GM11168 (cell line): ENCODE measurements around the gene FGFR4.

Experiments
- in situ Hi-C: fragments of 300-500 bp; cut with MboI; formaldehyde crosslinking; loops from one replicate; pipeline ENCODE4 v1.12.0; 2022; ENCODE audit warnings: low sequenced_read_pairs; ENCODE audit not compliant: unreplicated experiment

FGFR4 gene

GRCh38 chr5:177083357-177083756, 3.4 kb upstream of the FGFR4 start:
- in situ Hi-C loops, result no loop called here

- in situ Hi-C loops, result no loop called here
These were observed 2.5 kb upstream of the FGFR4 start for GRCh38 chr5:177084175-177084574.

DNA sequence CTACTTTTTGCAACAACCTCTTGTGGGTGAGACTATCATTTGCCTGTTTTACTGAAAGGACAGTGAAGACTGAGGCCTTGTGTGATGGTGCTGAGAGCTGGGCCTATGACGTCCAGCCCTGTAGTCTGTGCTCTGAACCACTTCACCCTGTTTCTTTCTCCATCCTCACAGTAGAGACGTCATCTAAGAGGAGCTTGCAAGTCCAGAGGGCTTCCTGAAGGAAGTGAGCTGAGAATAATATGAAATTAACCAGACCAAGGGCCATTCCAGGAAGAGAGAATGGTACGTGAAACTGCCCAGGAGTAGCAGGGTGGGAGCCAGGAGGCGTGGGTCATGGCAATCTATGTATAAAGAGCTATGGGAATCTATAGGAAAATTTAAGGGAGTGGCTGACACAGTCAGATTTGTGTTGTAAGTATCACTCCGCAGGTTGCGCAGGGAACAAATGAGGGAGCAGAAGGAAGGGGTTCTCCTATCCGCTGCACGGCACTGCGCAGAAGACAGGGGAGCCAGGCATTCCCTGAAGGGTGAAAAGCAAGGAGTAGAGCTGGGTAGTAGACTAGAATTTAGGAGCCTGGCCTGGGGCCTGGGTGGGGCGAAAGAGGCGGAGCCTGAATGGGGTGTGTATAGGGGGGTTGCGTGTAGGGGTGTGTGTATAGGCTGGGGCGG, 596 bp upstream of the FGFR4 start:
- in situ Hi-C loops, result no loop called here

- in situ Hi-C loops, result no loop called here
These were observed 787 bp downstream of the FGFR4 start for GRCh38 chr5:177087398-177088005.

DNA sequence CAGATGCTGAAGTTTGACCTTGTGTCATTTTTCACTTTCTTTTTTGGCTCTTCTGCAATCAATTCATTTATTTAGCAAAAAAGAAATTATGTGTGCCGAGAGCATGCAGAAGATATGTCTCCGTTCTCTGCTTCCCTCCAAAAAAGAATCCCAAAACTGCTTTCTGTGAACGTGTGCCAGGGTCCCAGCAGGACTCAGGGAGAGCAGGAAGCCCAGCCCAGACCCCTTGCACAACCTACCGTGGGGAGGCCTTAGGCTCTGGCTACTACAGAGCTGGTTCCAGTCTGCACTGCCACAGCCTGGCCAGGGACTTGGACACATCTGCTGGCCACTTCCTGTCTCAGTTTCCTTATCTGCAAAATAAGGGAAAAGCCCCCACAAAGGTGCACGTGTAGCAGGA, 2.4 kb downstream of the FGFR4 start:
- in situ Hi-C loops, result no loop called here

GRCh38 chr5:177089825-177090641, 3.3 kb downstream of the FGFR4 start:
- in situ Hi-C loops, result no loop called here

DNA sequence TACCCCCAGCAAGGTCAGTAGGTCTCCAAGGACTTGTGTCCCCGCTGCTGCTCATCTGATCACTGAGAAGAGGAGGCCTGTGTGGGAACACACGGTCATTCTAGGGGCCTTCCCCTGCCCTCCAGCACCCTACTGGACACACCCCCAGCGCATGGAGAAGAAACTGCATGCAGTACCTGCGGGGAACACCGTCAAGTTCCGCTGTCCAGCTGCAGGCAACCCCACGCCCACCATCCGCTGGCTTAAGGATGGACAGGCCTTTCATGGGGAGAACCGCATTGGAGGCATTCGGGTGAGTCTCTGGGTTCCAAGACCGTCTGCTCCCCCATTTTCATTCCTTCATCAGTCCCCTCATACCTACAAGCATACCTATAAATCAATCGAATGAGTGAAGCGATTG, 4.1 kb downstream of the FGFR4 start:
- in situ Hi-C loops, result no loop called here

DNA sequence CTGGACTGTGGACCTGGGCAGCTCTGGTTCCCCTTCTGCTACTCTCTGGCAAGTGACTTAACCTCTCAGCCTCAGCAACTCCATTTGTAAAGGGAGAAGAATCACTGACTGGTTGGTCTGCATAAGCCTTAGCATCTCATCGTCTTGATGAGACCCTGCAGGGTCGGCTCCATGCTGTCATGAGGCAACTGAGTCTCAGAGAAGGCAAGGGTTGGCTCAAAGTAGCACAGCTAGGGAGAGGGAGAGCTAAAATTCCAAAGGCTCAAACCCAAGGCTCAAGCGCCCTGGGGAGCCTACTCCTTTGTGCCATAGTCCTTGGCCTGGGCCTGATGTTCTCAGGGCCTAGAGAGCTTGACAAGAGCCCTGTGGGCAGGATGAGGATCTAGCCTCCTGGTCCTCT, 4.5 kb downstream of the FGFR4 start:
- in situ Hi-C loops, result no loop called here

DNA sequence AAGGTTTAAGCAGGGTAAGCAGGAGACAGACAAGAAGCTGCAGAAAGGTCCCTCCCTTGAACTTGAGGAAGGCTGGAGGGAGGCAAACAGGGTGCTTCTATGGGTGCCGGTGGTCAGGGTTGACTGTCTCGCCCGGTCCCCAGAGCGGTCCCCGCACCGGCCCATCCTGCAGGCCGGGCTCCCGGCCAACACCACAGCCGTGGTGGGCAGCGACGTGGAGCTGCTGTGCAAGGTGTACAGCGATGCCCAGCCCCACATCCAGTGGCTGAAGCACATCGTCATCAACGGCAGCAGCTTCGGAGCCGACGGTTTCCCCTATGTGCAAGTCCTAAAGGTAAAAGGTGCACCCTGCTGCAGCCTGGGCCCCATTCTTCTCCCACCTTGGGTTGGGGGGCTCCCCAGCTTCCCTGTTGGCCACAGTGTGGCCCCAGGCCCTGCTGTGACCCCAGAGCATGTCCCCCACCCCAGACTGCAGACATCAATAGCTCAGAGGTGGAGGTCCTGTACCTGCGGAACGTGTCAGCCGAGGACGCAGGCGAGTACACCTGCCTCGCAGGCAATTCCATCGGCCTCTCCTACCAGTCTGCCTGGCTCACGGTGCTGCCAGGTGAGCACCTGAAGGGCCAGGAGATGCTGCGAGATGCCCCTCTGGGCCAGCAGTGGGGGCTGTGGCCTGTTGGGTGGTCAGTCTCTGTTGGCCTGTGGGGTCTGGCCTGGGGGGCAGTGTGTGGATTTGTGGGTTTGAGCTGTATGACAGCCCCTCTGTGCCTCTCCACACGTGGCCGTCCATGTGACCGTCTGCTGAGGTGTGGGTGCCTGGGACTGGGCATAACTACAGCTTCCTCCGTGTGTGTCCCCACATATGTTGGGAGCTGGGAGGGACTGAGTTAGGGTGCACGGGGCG, 5.7 kb downstream of the FGFR4 start:
- in situ Hi-C loops, result no loop called here

DNA sequence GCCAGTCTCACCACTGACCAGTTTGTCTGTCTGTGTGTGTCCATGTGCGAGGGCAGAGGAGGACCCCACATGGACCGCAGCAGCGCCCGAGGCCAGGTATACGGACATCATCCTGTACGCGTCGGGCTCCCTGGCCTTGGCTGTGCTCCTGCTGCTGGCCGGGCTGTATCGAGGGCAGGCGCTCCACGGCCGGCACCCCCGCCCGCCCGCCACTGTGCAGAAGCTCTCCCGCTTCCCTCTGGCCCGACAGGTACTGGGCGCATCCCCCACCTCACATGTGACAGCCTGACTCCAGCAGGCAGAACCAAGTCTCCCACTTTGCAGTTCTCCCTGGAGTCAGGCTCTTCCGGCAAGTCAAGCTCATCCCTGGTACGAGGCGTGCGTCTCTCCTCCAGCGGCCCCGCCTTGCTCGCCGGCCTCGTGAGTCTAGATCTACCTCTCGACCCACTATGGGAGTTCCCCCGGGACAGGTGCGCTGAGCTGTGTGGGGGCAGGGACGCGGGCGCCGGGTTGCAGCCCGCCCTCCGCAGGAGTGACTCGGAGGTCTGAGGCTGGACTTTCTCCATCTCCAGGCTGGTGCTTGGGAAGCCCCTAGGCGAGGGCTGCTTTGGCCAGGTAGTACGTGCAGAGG, 6.5 kb downstream of the FGFR4 start:
- in situ Hi-C loops, result no loop called here

GRCh38 chr5:177093803-177094202, 7.1 kb downstream of the FGFR4 start:
- in situ Hi-C loops, result no loop called here

DNA sequence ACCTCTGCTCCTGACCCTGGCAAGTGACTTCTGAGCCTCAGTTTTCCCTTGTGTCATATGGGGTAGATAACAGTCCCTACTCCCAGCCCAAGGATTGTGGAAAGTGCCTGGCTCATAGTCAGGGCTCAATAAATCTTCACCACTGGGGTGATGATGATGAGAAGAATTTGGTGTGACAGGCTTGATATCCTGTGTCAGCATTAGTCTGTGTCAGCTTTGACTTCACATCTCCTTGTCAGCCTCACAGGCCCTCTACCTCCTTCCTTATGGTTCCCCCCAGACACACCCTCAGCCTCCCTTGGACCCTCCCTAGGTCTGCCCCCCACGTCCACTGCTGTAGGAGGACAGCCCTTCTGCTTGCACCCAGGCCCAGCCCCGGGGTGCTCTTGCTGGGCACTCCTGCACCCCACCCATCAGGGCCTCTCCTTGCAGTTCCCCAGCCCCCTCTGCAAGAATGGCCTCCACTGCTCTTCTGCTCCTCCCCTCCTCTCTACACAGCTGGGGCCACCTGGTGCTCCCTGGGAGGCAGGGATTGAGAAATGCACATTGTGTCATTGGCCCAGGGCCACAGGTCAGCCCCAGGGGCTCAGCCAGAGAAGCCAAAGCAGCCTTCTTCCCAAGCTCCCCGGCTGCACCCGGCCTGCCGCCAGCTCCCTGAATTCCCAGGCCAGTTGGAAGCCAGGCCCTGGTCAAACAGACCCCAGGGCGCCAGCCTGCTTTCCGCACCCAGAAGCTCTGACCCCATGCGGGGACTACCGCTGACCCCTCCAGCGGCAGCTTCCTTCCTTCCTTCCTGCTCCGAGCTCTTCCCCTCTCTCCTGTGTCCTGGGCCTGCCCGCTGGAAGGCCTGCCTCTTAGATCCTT, 7.7 kb downstream of the FGFR4 start:
- in situ Hi-C loops, result no loop called here

- in situ Hi-C loops, result no loop called here
These were observed 8.5 kb downstream of the FGFR4 start for GRCh38 chr5:177095088-177095669.

DNA sequence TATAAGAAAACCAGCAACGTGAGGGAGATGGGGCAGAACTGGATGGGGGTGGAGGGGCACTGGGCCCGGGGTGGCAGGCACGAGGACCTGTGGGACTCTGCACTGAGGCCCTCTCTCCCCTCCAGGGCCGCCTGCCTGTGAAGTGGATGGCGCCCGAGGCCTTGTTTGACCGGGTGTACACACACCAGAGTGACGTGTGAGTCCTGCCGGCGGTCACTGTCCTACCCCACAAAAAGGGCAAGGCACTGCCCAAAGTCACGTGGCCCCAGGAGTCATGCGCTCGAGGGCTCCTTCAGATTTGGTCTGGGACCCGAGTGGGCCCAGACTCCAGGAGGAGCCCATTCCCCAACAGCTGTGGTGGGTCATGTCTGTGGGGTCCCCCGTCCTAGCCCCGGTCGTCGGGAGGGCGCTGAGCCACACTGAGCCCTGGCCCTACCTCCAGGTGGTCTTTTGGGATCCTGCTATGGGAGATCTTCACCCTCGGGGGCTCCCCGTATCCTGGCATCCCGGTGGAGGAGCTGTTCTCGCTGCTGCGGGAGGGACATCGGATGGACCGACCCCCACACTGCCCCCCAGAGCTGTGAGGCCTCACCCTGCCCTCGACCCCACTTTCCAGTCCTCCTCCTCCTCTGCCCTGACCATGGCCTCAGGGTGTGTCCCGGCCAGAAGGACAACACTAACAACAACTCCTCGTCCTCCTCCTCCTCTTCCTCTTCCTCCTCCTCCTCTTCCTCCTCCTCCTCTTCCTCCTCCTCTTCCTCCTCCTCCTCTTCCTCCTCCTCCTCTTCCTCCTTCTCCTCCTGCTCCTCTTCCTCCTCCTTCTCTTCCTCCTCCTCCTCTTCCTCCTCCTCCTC, 9.7 kb downstream of the FGFR4 start:
- in situ Hi-C loops, result no loop called here

DNA sequence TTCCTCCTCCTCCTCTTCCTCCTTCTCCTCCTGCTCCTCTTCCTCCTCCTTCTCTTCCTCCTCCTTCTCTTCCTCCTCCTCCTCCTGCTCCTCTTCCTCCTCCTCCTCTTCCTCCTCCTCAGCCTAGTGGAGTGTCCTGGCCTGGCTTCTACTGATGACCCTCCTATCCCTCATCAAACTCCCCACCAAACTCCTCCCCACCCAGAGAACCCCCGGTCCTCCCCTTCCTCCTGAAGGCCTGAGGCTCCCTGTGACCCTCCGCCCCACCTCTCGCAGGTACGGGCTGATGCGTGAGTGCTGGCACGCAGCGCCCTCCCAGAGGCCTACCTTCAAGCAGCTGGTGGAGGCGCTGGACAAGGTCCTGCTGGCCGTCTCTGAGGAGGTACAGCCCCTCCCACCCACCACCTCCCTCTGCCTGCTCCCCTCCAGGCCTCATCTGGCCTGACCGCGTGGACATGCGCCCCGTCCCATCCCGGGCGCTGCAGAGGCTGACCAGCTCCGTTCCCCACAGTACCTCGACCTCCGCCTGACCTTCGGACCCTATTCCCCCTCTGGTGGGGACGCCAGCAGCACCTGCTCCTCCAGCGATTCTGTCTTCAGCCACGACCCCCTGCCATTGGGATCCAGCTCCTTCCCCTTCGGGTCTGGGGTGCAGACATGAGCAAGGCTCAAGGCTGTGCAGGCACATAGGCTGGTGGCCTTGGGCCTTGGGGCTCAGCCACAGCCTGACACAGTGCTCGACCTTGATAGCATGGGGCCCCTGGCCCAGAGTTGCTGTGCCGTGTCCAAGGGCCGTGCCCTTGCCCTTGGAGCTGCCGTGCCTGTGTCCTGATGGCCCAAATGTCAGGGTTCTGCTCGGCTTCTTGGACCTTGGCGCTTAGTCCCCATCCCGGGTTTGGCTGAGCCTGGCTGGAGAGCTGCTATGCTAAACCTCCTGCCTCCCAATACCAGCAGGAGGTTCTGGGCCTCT, 10.6 kb downstream of the FGFR4 start:
- in situ Hi-C loops, result no loop called here

GRCh38 chr5:177098120-177098469, 11.4 kb downstream of the FGFR4 start:
- in situ Hi-C loops, result no loop called here
